ENCODE results near the gene KRTAP10-1. TPM values are rescaled to one million over a fixed set of nuclear protein-coding genes. Genes with fewer than 3 reads are reported as not detected.

The KRTAP10-1 gene
- total RNA-seq, 1 donor from 2014 or later, result not detected

DNA sequence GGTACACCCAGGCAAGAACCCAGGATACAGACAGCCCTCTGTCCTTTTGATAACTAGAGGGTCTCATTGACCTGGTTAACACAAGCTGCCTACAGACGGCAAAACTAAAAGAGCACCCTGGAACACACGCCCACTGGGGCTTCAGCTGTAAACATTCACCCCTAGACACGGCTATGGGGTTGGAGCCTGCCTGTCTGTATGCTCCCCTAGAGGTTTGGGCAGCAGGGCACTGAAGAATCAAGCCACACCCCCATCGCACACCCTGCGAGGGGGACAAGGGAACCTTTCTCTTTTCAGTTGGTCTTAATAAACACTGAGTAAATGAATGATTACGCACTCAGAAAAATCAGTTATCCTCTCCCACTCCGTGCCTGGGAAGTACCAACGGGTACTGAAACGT is 49.2 kb downstream of the KRTAP10-1 start:
- FAIRE-seq, result no peak
- TF ChIP-seq, protein P1, sequence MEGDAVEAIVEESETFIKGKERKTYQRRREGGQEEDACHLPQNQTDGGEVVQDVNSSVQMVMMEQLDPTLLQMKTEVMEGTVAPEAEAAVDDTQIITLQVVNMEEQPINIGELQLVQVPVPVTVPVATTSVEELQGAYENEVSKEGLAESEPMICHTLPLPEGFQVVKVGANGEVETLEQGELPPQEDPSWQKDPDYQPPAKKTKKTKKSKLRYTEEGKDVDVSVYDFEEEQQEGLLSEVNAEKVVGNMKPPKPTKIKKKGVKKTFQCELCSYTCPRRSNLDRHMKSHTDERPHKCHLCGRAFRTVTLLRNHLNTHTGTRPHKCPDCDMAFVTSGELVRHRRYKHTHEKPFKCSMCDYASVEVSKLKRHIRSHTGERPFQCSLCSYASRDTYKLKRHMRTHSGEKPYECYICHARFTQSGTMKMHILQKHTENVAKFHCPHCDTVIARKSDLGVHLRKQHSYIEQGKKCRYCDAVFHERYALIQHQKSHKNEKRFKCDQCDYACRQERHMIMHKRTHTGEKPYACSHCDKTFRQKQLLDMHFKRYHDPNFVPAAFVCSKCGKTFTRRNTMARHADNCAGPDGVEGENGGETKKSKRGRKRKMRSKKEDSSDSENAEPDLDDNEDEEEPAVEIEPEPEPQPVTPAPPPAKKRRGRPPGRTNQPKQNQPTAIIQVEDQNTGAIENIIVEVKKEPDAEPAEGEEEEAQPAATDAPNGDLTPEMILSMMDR (IDR thresholded peaks at IDR 0.05; ENCODE audit: insufficient read depth, low read length, severe bottlenecking), result no peak
- H3K36me3 ChIP-seq (ENCODE audit: control insufficient read depth, insufficient read depth, low read length), result no peaks in the 10 kb centered on the region
- no peak for DNase-seq (ENCODE audit: low read depth)
- H3K27me3 ChIP-seq (ENCODE audit: control insufficient read depth, insufficient read depth, low read length), result no peaks in the 10 kb centered on the region
- no peak overlapping the region for H3K4me3 ChIP-seq (ENCODE audit: low read depth, low read length)

DNA sequence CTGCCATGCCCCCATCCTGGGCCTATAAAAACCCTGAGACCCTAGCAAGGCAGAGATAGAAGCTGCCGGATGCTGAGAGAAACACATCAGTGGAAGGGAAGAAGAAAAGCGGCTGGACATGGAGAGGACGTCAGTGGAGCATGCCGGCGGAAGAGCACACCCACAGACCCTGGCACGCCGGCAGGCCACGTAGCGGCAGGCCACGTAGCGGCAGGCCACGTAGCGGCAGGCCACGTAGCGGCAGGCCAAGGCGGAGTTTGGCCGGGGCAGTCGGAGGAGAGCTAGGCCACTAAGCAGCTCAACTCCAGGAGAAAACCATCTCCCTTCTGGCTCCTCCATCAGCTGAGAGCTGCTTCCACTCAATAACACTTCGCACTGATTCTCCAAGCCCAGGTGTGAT is 49.6 kb downstream of the KRTAP10-1 start:
- TF ChIP-seq, protein P1 (IDR thresholded peaks at IDR 0.05; ENCODE audit: insufficient read depth, low read length, severe bottlenecking), result no peak
- Histone ChIP-seq H3K4me3 (ENCODE audit: low read depth, low read length) (no peak overlapping the region), H3K27me3 (ENCODE audit: control insufficient read depth, insufficient read depth, low read length) (no peaks in the 10 kb centered on the region), H3K36me3 (ENCODE audit: control insufficient read depth, insufficient read depth, low read length) (no peaks in the 10 kb centered on the region)
- FAIRE-seq (no peak), DNase-seq (ENCODE audit: low read depth) (no peak)

DNA sequence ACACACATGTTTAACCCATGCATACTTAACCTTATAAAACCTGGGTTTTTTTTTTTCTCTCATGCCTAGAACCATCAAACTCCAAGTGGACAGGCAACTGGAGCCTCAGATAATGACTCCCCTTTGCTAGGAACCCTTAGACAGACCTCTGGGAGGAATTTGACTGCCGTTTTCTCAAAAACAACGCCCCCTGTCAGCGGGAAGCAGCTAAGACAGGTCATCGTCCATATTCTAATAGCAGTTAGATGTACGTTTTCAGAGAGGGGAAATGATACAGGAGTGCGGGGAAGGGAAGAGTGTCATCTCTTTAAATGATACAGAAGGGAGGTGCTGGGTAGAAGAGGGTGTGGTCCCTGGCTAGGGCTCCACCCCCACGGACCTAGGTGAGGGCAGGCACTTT is 50.0 kb downstream of the KRTAP10-1 start:
- no peaks in the 10 kb centered on the region for H3K27me3 ChIP-seq (ENCODE audit: control insufficient read depth, insufficient read depth, low read length)
- no peak for DNase-seq (ENCODE audit: low read depth)
- no peak overlapping the region for H3K4me3 ChIP-seq (ENCODE audit: low read depth, low read length)
- FAIRE-seq, result no peak
- TF ChIP-seq, protein P1 (IDR thresholded peaks at IDR 0.05; ENCODE audit: insufficient read depth, low read length, severe bottlenecking), result no peak
- H3K36me3 ChIP-seq (ENCODE audit: control insufficient read depth, insufficient read depth, low read length), result no peaks in the 10 kb centered on the region

Other genes with a start within 250 kb of the KRTAP10-1 start
- gene PFKL, start 240.1 kb downstream of the KRTAP10-1 start, total RNA-seq, result 148 and 228 TPM in 2 replicates
- gene CFAP410, start 200.8 kb downstream of the KRTAP10-1 start, total RNA-seq, result 5.4 and 6.1 TPM in 2 replicates
- under 0.01 TPM in 1 of 2 replicates, not detected in the other for gene TRPM2, start 186.6 kb downstream of the KRTAP10-1 start, total RNA-seq
- under 0.01 and 0.38 TPM in 2 replicates for gene LRRC3, start 84.7 kb downstream of the KRTAP10-1 start, total RNA-seq
- not detected in 2 replicates for gene KRTAP10-2, start 11.3 kb upstream of the KRTAP10-1 start, total RNA-seq
- not detected in 2 replicates for gene KRTAP10-3, start 18.6 kb upstream of the KRTAP10-1 start, total RNA-seq
- not detected in 2 replicates for gene KRTAP10-4, start 33.5 kb upstream of the KRTAP10-1 start, total RNA-seq
- not detected in 2 replicates for gene KRTAP10-5, start 40.4 kb upstream of the KRTAP10-1 start, total RNA-seq
- not detected in 2 replicates for gene KRTAP10-6, start 52.3 kb upstream of the KRTAP10-1 start, total RNA-seq
- not detected in 2 replicates for gene KRTAP10-7, start 60.4 kb upstream of the KRTAP10-1 start, total RNA-seq
- not detected in 2 replicates for gene KRTAP10-8, start 71.9 kb upstream of the KRTAP10-1 start, total RNA-seq
- not detected in 2 replicates for gene KRTAP10-9, start 86.9 kb upstream of the KRTAP10-1 start, total RNA-seq
- gene KRTAP10-10, start 97.2 kb upstream of the KRTAP10-1 start, total RNA-seq, result not detected in 2 replicates
- not detected in 2 replicates for gene KRTAP10-11, start 106.2 kb upstream of the KRTAP10-1 start, total RNA-seq
- not detected in 2 replicates for gene KRTAP12-4, start 114.5 kb upstream of the KRTAP10-1 start, total RNA-seq
- gene KRTAP12-3, start 117.7 kb upstream of the KRTAP10-1 start, total RNA-seq, result not detected in 2 replicates
- gene KRTAP12-2, start 126.7 kb upstream of the KRTAP10-1 start, total RNA-seq, result not detected in 2 replicates
- not detected in 2 replicates for gene KRTAP12-1, start 142.0 kb upstream of the KRTAP10-1 start, total RNA-seq
- not detected in 2 replicates for gene KRTAP10-12, start 157.0 kb upstream of the KRTAP10-1 start, total RNA-seq
- not detected in 2 replicates for gene TSPEAR, start 171.4 kb upstream of the KRTAP10-1 start, total RNA-seq